ENCODE measurements around the gene ANKRD23. TPM values are rescaled to one million over a fixed set of nuclear protein-coding genes. Genes with fewer than 3 reads are reported as not detected.

Gene ANKRD23
- total and polyA plus RNA-seq, 2 of the 13 experiments (the other 11 are each of a cell fraction or from before 2014, with no cell fraction given), result 1.5 to 1.6 TPM

DNA sequence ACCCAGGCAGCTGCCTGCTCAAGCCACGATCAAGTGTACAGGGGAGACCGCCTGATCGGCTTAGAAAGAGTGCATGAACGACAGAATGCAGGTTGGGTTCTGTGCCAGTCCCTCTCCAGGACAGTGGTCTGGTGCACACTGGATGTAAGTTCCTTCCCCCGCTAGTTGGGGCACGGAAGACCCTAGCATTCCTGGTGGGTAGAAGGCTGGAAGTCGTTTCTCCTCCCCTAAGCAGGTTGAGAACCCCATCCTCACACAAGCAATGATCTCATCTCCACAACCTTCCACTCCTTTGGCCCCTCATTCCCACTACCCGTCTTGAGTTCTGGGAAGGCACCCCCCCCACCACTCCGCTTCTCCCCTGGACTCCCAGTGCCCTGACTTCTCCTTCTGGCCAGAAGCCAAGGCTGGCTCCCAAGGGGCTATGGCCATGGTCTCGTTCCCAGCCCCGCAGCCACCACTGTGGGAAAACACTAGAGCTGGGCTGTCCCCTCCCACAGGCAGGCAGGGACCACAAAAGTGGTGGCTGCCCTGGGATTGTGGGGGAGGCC lies 15.4 kb upstream of the ANKRD23 start (continued):
- TF ChIP-seq ZNF367 (CRISPR knock-in tag; IDR thresholded peaks at IDR 0.05; ENCODE audit: borderline replicate concordance) (no peak), ZNF775 (CRISPR knock-in tag; IDR thresholded peaks at IDR 0.05; ENCODE audit: borderline replicate concordance) (no peak; the same call in 1 of the 2 replicates), ZNF446 (CRISPR knock-in tag; IDR thresholded peaks at IDR 0.05) (no peak), ZFP90 (CRISPR knock-in tag; IDR thresholded peaks at IDR 0.05; ENCODE audit: borderline replicate concordance) (peak; percentile 49; the same call in 1 of the 2 replicates), ZSCAN21 (CRISPR knock-in tag; IDR thresholded peaks at IDR 0.05; ENCODE audit: borderline replicate concordance) (0 out of 2 replicates have a peak, but pooled peaks have one; percentile 38), ZC3H4 (CRISPR knock-in tag; IDR thresholded peaks at IDR 0.05; ENCODE audit: borderline replicate concordance) (0 out of 2 replicates have a peak, but pooled peaks have one; percentile 8), JUND (CRISPR knock-in tag; IDR thresholded peaks at IDR 0.05) (no peak), POLR2G (IDR thresholded peaks at IDR 0.05; ENCODE audit: low read depth, low read length) (peak; percentile 56), BORCS8-MEF2B (CRISPR knock-in tag; IDR thresholded peaks at IDR 0.05) (peak; percentile 4; the same call in 1 of the 2 replicates), KDM2A (CRISPR knock-in tag; IDR thresholded peaks at IDR 0.05; ENCODE audit: borderline replicate concordance, low read depth) (peak; percentile 44; the same call in 1 of the 2 replicates), GABPA (IDR thresholded peaks at IDR 0.05; ENCODE audit: low read depth, low read length) (no peak), GABPA (CRISPR knock-in tag; IDR thresholded peaks at IDR 0.05; ENCODE audit: low read depth) (no peak), TARDBP (CRISPR knock-in tag; IDR thresholded peaks at IDR 0.05) (0 out of 2 replicates have a peak, but pooled peaks have one; percentile 13)
- TF ChIP-seq, protein P1, sequence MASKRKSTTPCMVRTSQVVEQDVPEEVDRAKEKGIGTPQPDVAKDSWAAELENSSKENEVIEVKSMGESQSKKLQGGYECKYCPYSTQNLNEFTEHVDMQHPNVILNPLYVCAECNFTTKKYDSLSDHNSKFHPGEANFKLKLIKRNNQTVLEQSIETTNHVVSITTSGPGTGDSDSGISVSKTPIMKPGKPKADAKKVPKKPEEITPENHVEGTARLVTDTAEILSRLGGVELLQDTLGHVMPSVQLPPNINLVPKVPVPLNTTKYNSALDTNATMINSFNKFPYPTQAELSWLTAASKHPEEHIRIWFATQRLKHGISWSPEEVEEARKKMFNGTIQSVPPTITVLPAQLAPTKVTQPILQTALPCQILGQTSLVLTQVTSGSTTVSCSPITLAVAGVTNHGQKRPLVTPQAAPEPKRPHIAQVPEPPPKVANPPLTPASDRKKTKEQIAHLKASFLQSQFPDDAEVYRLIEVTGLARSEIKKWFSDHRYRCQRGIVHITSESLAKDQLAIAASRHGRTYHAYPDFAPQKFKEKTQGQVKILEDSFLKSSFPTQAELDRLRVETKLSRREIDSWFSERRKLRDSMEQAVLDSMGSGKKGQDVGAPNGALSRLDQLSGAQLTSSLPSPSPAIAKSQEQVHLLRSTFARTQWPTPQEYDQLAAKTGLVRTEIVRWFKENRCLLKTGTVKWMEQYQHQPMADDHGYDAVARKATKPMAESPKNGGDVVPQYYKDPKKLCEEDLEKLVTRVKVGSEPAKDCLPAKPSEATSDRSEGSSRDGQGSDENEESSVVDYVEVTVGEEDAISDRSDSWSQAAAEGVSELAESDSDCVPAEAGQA (IDR thresholded peaks at IDR 0.05; ENCODE audit: low read depth), result no peak
- TF ChIP-seq, protein P1 (CRISPR knock-in tag; IDR thresholded peaks at IDR 0.05; ENCODE audit: borderline replicate concordance), result 0 out of 2 replicates have a peak, but pooled peaks have one; percentile 6
- TF ChIP-seq, protein P2, sequence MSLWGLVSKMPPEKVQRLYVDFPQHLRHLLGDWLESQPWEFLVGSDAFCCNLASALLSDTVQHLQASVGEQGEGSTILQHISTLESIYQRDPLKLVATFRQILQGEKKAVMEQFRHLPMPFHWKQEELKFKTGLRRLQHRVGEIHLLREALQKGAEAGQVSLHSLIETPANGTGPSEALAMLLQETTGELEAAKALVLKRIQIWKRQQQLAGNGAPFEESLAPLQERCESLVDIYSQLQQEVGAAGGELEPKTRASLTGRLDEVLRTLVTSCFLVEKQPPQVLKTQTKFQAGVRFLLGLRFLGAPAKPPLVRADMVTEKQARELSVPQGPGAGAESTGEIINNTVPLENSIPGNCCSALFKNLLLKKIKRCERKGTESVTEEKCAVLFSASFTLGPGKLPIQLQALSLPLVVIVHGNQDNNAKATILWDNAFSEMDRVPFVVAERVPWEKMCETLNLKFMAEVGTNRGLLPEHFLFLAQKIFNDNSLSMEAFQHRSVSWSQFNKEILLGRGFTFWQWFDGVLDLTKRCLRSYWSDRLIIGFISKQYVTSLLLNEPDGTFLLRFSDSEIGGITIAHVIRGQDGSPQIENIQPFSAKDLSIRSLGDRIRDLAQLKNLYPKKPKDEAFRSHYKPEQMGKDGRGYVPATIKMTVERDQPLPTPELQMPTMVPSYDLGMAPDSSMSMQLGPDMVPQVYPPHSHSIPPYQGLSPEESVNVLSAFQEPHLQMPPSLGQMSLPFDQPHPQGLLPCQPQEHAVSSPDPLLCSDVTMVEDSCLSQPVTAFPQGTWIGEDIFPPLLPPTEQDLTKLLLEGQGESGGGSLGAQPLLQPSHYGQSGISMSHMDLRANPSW (CRISPR knock-in tag; IDR thresholded peaks at IDR 0.05; ENCODE audit: borderline replicate concordance), result no peak
- TF ChIP-seq, protein P3, sequence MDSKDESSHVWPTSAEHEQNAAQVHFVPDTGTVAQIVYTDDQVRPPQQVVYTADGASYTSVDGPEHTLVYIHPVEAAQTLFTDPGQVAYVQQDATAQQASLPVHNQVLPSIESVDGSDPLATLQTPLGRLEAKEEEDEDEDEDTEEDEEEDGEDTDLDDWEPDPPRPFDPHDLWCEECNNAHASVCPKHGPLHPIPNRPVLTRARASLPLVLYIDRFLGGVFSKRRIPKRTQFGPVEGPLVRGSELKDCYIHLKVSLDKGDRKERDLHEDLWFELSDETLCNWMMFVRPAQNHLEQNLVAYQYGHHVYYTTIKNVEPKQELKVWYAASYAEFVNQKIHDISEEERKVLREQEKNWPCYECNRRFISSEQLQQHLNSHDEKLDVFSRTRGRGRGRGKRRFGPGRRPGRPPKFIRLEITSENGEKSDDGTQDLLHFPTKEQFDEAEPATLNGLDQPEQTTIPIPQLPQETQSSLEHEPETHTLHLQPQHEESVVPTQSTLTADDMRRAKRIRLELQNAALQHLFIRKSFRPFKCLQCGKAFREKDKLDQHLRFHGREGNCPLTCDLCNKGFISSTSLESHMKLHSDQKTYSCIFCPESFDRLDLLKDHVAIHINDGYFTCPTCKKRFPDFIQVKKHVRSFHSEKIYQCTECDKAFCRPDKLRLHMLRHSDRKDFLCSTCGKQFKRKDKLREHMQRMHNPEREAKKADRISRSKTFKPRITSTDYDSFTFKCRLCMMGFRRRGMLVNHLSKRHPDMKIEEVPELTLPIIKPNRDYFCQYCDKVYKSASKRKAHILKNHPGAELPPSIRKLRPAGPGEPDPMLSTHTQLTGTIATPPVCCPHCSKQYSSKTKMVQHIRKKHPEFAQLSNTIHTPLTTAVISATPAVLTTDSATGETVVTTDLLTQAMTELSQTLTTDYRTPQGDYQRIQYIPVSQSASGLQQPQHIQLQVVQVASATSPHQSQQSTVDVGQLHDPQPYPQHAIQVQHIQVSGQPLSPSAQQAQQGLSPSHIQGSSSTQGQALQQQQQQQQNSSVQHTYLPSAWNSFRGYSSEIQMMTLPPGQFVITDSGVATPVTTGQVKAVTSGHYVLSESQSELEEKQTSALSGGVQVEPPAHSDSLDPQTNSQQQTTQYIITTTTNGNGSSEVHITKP (CRISPR knock-in tag; IDR thresholded peaks at IDR 0.05; ENCODE audit: low read depth), result no peak

Data from HepG2 (cell line).